Heart left ventricle (tissue), 13 donors: ENCODE results near the gene CCDC188.

Experiments
- POLR2A ChIP-seq, 2 donors: fragments of 450-650 bp; IDR thresholded peaks; one replicate each; pipeline ENCODE4 v1.6.1; 2017; ENCODE audit warnings: antibody characterized with exemption in 2 of 2, mild to moderate bottlenecking in 2 of 2, moderate library complexity in 2 of 2
- TF ChIP-seq, protein P1 (sequence below), 12 donors: fragments of 200-600 bp; sonication (generic) in 4 of 12; IDR thresholded peaks; one replicate each; pipeline versions ENCODE4 v1.5.0 to v1.8.0; 2018 to 2022; ENCODE audit warnings: antibody characterized with exemption in 12 of 12, mild to moderate bottlenecking in 5 of 12
- donor health status: ischemic (EF 13 %, LVEDD 7.1; RV severe dilation, severe dysfunction).
- donor health status: DM: no; HTN: yes; CAD: no.
- donor health status: DM: no; HTN: no; CAD: no.
- donor health status: ischemic (EF 25% LVEDD 6.9; RV normal size, moderate dysfunction).
- donor health status: ischemic (EF 25% LVEDD 5.7; RV mildly dilated, moderate dysfunction).
- donor health status: ischemic (EF 35%, LVEDD 5.7; RV mildly dilated, moderate dysfunction).
- donor health status: nonischemic (EF 11% LVEDD 7.7; RV severe dilation, severe dysfunction).
- donor health status: DM: yes; HTN: yes; CAD: no.
- donor health status: PGD.
- donor health status: ischemic (EF 29% LVEDD 5.4; RV normal size, mild dysfunction).
- donor health status: nonischemic (EF 23%, LVEDD 6.1; RV moderate dilation, normal function).

DNA sequence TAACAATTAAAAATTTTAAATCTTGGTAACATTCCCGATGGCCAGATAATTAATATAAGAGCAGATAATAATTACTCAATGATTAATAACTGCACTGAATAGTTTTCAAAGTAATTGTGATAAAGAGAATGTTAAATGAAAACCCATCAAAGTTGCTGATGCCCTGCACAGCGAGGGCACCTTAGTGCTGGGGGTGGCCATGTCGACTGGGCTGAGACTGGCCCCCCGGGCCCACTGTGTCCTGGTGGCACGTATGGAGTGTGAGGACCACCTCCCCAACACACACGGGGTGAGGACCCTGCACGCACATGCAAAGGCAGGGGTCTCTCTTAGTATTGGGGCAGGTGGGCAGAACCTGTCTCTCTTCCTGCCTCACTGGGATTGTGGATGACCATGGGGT lies 15.1 kb upstream of the CCDC188 start:
- TF ChIP-seq POLR2A (IDR thresholded peaks at IDR 0.05): no peak
- TF ChIP-seq, protein P1, sequence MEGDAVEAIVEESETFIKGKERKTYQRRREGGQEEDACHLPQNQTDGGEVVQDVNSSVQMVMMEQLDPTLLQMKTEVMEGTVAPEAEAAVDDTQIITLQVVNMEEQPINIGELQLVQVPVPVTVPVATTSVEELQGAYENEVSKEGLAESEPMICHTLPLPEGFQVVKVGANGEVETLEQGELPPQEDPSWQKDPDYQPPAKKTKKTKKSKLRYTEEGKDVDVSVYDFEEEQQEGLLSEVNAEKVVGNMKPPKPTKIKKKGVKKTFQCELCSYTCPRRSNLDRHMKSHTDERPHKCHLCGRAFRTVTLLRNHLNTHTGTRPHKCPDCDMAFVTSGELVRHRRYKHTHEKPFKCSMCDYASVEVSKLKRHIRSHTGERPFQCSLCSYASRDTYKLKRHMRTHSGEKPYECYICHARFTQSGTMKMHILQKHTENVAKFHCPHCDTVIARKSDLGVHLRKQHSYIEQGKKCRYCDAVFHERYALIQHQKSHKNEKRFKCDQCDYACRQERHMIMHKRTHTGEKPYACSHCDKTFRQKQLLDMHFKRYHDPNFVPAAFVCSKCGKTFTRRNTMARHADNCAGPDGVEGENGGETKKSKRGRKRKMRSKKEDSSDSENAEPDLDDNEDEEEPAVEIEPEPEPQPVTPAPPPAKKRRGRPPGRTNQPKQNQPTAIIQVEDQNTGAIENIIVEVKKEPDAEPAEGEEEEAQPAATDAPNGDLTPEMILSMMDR (IDR thresholded peaks at IDR 0.05): no peak
